GM12801 (cell line): ENCODE results near the gene SAMD4A.

Experiments used
- CTCF ChIP-seq: IDR thresholded peaks from one replicate; pipeline ENCODE4 v1.5.1; 2011; ENCODE audit warnings: control low read depth; ENCODE audit not compliant: insufficient read length; ENCODE audit errors: extremely low read depth

SAMD4A gene

GRCh38 chr14:54638135-54638446 is 71.2 kb downstream of the SAMD4A start:
- TF ChIP-seq CTCF: no peak

GRCh38 chr14:54639611-54640010 is 72.7 kb downstream of the SAMD4A start:
- TF ChIP-seq CTCF: no peak

GRCh38 chr14:54640506-54640905 is 73.6 kb downstream of the SAMD4A start:
- TF ChIP-seq CTCF: no peak

- no peak for TF ChIP-seq CTCF
Observed at GRCh38 chr14:54642121-54642520, 75.2 kb downstream of the SAMD4A start.

GRCh38 chr14:54642801-54643695 is 76.1 kb downstream of the SAMD4A start:
- no peak for TF ChIP-seq CTCF

GRCh38 chr14:54643696-54644176 is 76.8 kb downstream of the SAMD4A start:
- no peak for TF ChIP-seq CTCF

GRCh38 chr14:54645639-54646038 is 78.7 kb downstream of the SAMD4A start:
- no peak for TF ChIP-seq CTCF
